Ectodermal cell (in vitro differentiated cells): ENCODE measurements around the gene LRRC27.
A peak's percentile ranks its signal among the peaks of the same experiment; 100 is the strongest.

Experiments
- H3K27ac ChIP-seq: 2 replicates; pipeline ENCODE4 v1.7.0; 2013; ENCODE audit warnings: mild to moderate bottlenecking, low read depth, low read length; ENCODE audit not compliant: insufficient read depth, poor library complexity, severe bottlenecking
- H3K27me3 ChIP-seq: 2 replicates; pipeline ENCODE4 v1.7.0; 2013; ENCODE audit warnings: mild to moderate bottlenecking, low read length; ENCODE audit not compliant: insufficient read depth, control insufficient read depth, poor library complexity, severe bottlenecking
- H3K36me3 ChIP-seq: one replicate; pipeline ENCODE4 v1.7.0; 2013; ENCODE audit warnings: low read length; ENCODE audit not compliant: control insufficient read depth, insufficient read depth
- H3K4me1 ChIP-seq: one replicate; pipeline ENCODE4 v1.7.0; 2013; ENCODE audit warnings: low read length; ENCODE audit not compliant: control insufficient read depth, insufficient read depth
- H3K4me3 ChIP-seq: 2 replicates; pipeline ENCODE4 v1.7.0; 2013; ENCODE audit warnings: low read depth, low read length, control low read depth; ENCODE audit not compliant: insufficient read depth
- H3K9me3 ChIP-seq: 2 replicates; pipeline ENCODE4 v1.7.0; 2013; ENCODE audit warnings: mild to moderate bottlenecking, low read length, moderate library complexity; ENCODE audit not compliant: control insufficient read depth
- WGBS, 2 experiments: methylation state at CpG; one replicate each; pipeline ENCODE4 v1.1.7; 2013; ENCODE audit warnings: missing lambda C conversion rate in 2 of 2; 5-methylcytosine and 5-hydroxymethylcytosine counted together

LRRC27 gene

GRCh38 chr10:132328738-132329137, 3.3 kb upstream of the LRRC27 start:
- H3K36me3 ChIP-seq = peaks cover 2% of the 10 kb centered on the region
- H3K27ac ChIP-seq = no peak overlapping the region
- peaks cover 22% of the 10 kb centered on the region for H3K4me1 ChIP-seq
- 87% methylated on average over 8 of the region's 8 CpGs for WGBS, 2 experiments
- no peaks in the 10 kb centered on the region for H3K9me3 ChIP-seq
- no peak overlapping the region for H3K4me3 ChIP-seq
- H3K27me3 ChIP-seq = no peaks in the 10 kb centered on the region

GRCh38 chr10:132329565-132330485, 2.2 kb upstream of the LRRC27 start:
- no peaks in the 10 kb centered on the region for H3K9me3 ChIP-seq
- no peak overlapping the region for H3K27ac ChIP-seq
- WGBS, 2 experiments = 62 to 67% methylated on average over 22 to 23 of the region's 23 CpGs
- H3K27me3 ChIP-seq = no peaks in the 10 kb centered on the region
- peak overlapping the region; percentile 8 for H3K4me3 ChIP-seq
- H3K36me3 ChIP-seq = peaks cover 2% of the 10 kb centered on the region
- H3K4me1 ChIP-seq = peaks cover 22% of the 10 kb centered on the region

GRCh38 chr10:132330486-132330833, 1.5 kb upstream of the LRRC27 start:
- H3K27me3 ChIP-seq = no peaks in the 10 kb centered on the region
- H3K36me3 ChIP-seq = peaks cover 2% of the 10 kb centered on the region
- no peaks in the 10 kb centered on the region for H3K9me3 ChIP-seq
- H3K4me1 ChIP-seq = peaks cover 22% of the 10 kb centered on the region
- no peak overlapping the region for H3K27ac ChIP-seq
- WGBS, 2 experiments = 90 to 92% methylated on average over 8 of the region's 8 CpGs
- peak overlapping the region; percentile 8 for H3K4me3 ChIP-seq

- WGBS, 2 experiments = 19 to 26% methylated on average over 16 of the region's 16 CpGs
- Histone ChIP-seq H3K4me1 (peaks cover 22% of the 10 kb centered on the region), H3K27me3 (no peaks in the 10 kb centered on the region), H3K27ac (peak overlapping the region; percentile 87), H3K36me3 (no peaks in the 10 kb centered on the region), H3K9me3 (no peaks in the 10 kb centered on the region), H3K4me3 (peak overlapping the region; percentile 75)
Measured at GRCh38 chr10:132332433-132332754, 401 bp downstream of the LRRC27 start.

- 89 to 90% methylated on average over 7 of the region's 7 CpGs for WGBS, 2 experiments
- H3K36me3 ChIP-seq = no peaks in the 10 kb centered on the region
- H3K4me3 ChIP-seq = no peak overlapping the region
- H3K4me1 ChIP-seq = peaks cover 25% of the 10 kb centered on the region
- H3K9me3 ChIP-seq = no peaks in the 10 kb centered on the region
- no peaks in the 10 kb centered on the region for H3K27me3 ChIP-seq
- no peak overlapping the region for H3K27ac ChIP-seq
Measured at GRCh38 chr10:132333386-132333785, 1.4 kb downstream of the LRRC27 start.

- H3K4me1 ChIP-seq = peaks cover 21% of the 10 kb centered on the region
- H3K9me3 ChIP-seq = no peaks in the 10 kb centered on the region
- 94 to 95% methylated on average over 3 to 4 of the region's 4 CpGs for WGBS, 2 experiments
- H3K4me3 ChIP-seq = no peak overlapping the region
- H3K27ac ChIP-seq = no peak overlapping the region
- H3K27me3 ChIP-seq = no peaks in the 10 kb centered on the region
- H3K36me3 ChIP-seq = no peaks in the 10 kb centered on the region
Measured at GRCh38 chr10:132334631-132335188, 2.7 kb downstream of the LRRC27 start.

GRCh38 chr10:132335189-132336063, 3.4 kb downstream of the LRRC27 start:
- H3K4me1 ChIP-seq = peaks cover 14% of the 10 kb centered on the region
- 94 to 95% methylated on average over 14 of the region's 14 CpGs for WGBS, 2 experiments
- H3K9me3 ChIP-seq = no peaks in the 10 kb centered on the region
- H3K4me3 ChIP-seq = no peak overlapping the region
- H3K27ac ChIP-seq = no peak overlapping the region
- no peaks in the 10 kb centered on the region for H3K36me3 ChIP-seq
- no peaks in the 10 kb centered on the region for H3K27me3 ChIP-seq

GRCh38 chr10:132336064-132336746, 4.2 kb downstream of the LRRC27 start:
- no peaks in the 10 kb centered on the region for H3K27me3 ChIP-seq
- no peak overlapping the region for H3K4me3 ChIP-seq
- WGBS, 2 experiments = 93 to 94% methylated on average over 11 of the region's 11 CpGs
- no peaks in the 10 kb centered on the region for H3K36me3 ChIP-seq
- H3K9me3 ChIP-seq = no peaks in the 10 kb centered on the region
- H3K4me1 ChIP-seq = peaks cover 13% of the 10 kb centered on the region
- no peak overlapping the region for H3K27ac ChIP-seq

GRCh38 chr10:132336919-132337407, 5.0 kb downstream of the LRRC27 start:
- no peaks in the 10 kb centered on the region for H3K9me3 ChIP-seq
- no peak overlapping the region for H3K4me3 ChIP-seq
- no peaks in the 10 kb centered on the region for H3K36me3 ChIP-seq
- H3K27ac ChIP-seq = no peak overlapping the region
- H3K4me1 ChIP-seq = peaks cover 13% of the 10 kb centered on the region
- WGBS, 2 experiments = 63 to 71% methylated on average over 19 of the region's 19 CpGs
- no peaks in the 10 kb centered on the region for H3K27me3 ChIP-seq
